ENCODE results near the gene CIAO3.

DNA sequence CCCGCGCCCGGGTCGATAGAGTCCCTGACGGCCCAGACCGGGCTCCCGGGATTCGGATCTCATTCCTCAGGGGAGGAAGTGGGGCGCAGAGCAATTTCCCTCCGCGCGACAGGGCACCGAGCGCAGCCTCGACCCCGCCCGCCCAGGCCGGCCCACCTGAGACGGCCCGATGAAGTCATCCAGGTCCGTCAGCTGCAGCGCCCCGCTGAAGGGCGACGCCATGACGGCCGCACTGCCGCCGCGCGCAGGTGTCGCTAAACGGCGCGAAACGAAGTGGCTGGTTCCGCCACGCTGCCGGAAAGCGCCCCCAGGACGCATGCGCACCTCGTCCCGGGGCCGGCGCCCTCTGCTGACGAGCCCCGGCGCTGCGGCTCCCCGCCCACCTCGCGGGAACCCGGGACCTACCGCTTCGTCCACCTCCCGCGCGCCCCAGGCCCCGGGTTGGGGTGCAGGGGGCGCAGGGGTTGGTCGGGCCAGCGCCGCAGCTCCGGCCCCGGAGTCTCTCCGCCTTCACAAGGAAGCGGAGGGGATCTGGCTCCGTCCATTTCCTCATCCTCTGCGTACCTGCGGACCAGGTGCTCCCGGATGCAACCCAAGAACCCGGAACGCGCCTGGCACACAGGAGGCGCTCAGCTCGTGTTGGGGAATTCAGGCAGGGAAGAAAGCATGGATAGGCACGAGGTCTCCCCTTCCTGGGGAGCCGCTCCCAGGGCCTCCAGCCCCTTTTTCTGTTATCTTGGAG, at the start of gene CIAO3:
- TF ChIP-seq PPARA (CRISPR knock-in tag; IDR thresholded peaks at IDR 0.05; ENCODE audit: borderline replicate concordance) (no peak), CSDC2 (CRISPR knock-in tag; IDR thresholded peaks at IDR 0.05) (no peak), TCF4 (CRISPR knock-in tag; IDR thresholded peaks at IDR 0.05; ENCODE audit: borderline replicate concordance) (no peak), ARNTL (CRISPR knock-in tag; IDR thresholded peaks at IDR 0.05; ENCODE audit: borderline replicate concordance, low read depth) (no peak), SNAI2 (CRISPR knock-in tag; IDR thresholded peaks at IDR 0.05) (no peak), ZNF8 (CRISPR knock-in tag; IDR thresholded peaks at IDR 0.05) (no peak), ZFP30 (CRISPR knock-in tag; IDR thresholded peaks at IDR 0.05) (no peak), TOX (CRISPR knock-in tag; IDR thresholded peaks at IDR 0.05; ENCODE audit: borderline replicate concordance) (no peak), ZFP3 (CRISPR knock-in tag; IDR thresholded peaks at IDR 0.05) (no peak), GLIS3 (CRISPR knock-in tag; IDR thresholded peaks at IDR 0.05) (no peak)
- TF ChIP-seq, protein P1, sequence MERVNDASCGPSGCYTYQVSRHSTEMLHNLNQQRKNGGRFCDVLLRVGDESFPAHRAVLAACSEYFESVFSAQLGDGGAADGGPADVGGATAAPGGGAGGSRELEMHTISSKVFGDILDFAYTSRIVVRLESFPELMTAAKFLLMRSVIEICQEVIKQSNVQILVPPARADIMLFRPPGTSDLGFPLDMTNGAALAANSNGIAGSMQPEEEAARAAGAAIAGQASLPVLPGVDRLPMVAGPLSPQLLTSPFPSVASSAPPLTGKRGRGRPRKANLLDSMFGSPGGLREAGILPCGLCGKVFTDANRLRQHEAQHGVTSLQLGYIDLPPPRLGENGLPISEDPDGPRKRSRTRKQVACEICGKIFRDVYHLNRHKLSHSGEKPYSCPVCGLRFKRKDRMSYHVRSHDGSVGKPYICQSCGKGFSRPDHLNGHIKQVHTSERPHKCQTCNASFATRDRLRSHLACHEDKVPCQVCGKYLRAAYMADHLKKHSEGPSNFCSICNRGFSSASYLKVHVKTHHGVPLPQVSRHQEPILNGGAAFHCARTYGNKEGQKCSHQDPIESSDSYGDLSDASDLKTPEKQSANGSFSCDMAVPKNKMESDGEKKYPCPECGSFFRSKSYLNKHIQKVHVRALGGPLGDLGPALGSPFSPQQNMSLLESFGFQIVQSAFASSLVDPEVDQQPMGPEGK (CRISPR knock-in tag; IDR thresholded peaks at IDR 0.05; ENCODE audit: borderline replicate concordance), result no peak
- TF ChIP-seq, protein P2, sequence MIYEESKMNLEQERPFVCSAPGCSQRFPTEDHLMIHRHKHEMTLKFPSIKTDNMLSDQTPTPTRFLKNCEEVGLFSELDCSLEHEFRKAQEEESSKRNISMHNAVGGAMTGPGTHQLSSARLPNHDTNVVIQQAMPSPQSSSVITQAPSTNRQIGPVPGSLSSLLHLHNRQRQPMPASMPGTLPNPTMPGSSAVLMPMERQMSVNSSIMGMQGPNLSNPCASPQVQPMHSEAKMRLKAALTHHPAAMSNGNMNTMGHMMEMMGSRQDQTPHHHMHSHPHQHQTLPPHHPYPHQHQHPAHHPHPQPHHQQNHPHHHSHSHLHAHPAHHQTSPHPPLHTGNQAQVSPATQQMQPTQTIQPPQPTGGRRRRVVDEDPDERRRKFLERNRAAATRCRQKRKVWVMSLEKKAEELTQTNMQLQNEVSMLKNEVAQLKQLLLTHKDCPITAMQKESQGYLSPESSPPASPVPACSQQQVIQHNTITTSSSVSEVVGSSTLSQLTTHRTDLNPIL (CRISPR knock-in tag; IDR thresholded peaks at IDR 0.05; ENCODE audit: low read depth), result no peak
- TF ChIP-seq, protein P3, sequence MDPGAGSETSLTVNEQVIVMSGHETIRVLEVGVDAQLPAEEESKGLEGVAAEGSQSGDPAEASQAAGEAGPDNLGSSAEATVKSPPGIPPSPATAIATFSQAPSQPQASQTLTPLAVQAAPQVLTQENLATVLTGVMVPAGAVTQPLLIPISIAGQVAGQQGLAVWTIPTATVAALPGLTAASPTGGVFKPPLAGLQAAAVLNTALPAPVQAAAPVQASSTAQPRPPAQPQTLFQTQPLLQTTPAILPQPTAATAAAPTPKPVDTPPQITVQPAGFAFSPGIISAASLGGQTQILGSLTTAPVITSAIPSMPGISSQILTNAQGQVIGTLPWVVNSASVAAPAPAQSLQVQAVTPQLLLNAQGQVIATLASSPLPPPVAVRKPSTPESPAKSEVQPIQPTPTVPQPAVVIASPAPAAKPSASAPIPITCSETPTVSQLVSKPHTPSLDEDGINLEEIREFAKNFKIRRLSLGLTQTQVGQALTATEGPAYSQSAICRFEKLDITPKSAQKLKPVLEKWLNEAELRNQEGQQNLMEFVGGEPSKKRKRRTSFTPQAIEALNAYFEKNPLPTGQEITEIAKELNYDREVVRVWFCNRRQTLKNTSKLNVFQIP (CRISPR knock-in tag; IDR thresholded peaks at IDR 0.05; ENCODE audit: borderline replicate concordance, low read depth), result no peak
